HepG2 (cell line): Measurements from ENCODE around the gene FOSL2. TPM values are rescaled to one million over a fixed set of nuclear protein-coding genes. Genes with fewer than 3 reads are reported as not detected.

Experiments
- NCOR1 ChIP-seq: fragments of 200-600 bp; sonication (generic); IDR thresholded peaks from 2 replicates; pipeline ENCODE4 v1.7.0; 2017; ENCODE audit warnings: antibody characterized with exemption, low read length, borderline replicate concordance
- polyA plus RNA-seq, 8 experiments: library from polyadenylated mRNA; depleted of rRNA in 3 of 8; stranded (reverse) in 7 of 8; unstranded in 1 of 8; fragments of >200 nt; fragmentation: Illumina TruSeq in 4 of 8; extraction: Trizol in 4 of 8; gene quantifications; 2 replicates each; pipeline versions ENCODE4 v1.2.1 to v1.2.3, GENCODE V29; 2011 to 2016; ENCODE audit warnings: low read depth in 4 of 8, missing spikeins in 1 of 8, mixed read lengths in 1 of 8; ENCODE audit not compliant: insufficient read depth in 1 of 8
- total RNA-seq, 5 experiments: library from RNA; depleted of rRNA; stranded (reverse); fragments of >200 nt; fragmentation: Illumina TruSeq; extraction: Trizol; gene quantifications; 2 replicates each; pipeline ENCODE4 v1.2.3, GENCODE V29; 2016; ENCODE audit warnings: low read depth in 1 of 5
- TF ChIP-seq, protein P1 (sequence below): sonication (generic); formaldehyde crosslinking; IDR thresholded peaks from 2 replicates; pipeline ENCODE4 v1.5.0; 2020; ENCODE audit warnings: mild to moderate bottlenecking, missing genetic modification reagents, borderline replicate concordance
- TF ChIP-seq, protein P2 (sequence below): IDR thresholded peaks from 2 replicates; pipeline ENCODE4 v1.6.1; 2016; ENCODE audit warnings: low read depth, missing genetic modification reagents, missing compliant biosample characterization
- TF ChIP-seq, protein P3 (sequence below): sonication (generic); formaldehyde crosslinking; IDR thresholded peaks from 2 replicates; pipeline ENCODE4 v1.4.0; 2020; ENCODE audit warnings: missing genetic modification reagents
- TF ChIP-seq, protein P4 (sequence below): sonication (generic); formaldehyde crosslinking; IDR thresholded peaks from 2 replicates; pipeline ENCODE4 v1.5.0; 2020; ENCODE audit warnings: missing genetic modification reagents, mild to moderate bottlenecking, borderline replicate concordance

The FOSL2 gene
- total and polyA plus RNA-seq, 2 of the 13 experiments (the other 11 are each of a cell fraction or from before 2014, with no cell fraction given) = 3.4 to 18.1 TPM

DNA sequence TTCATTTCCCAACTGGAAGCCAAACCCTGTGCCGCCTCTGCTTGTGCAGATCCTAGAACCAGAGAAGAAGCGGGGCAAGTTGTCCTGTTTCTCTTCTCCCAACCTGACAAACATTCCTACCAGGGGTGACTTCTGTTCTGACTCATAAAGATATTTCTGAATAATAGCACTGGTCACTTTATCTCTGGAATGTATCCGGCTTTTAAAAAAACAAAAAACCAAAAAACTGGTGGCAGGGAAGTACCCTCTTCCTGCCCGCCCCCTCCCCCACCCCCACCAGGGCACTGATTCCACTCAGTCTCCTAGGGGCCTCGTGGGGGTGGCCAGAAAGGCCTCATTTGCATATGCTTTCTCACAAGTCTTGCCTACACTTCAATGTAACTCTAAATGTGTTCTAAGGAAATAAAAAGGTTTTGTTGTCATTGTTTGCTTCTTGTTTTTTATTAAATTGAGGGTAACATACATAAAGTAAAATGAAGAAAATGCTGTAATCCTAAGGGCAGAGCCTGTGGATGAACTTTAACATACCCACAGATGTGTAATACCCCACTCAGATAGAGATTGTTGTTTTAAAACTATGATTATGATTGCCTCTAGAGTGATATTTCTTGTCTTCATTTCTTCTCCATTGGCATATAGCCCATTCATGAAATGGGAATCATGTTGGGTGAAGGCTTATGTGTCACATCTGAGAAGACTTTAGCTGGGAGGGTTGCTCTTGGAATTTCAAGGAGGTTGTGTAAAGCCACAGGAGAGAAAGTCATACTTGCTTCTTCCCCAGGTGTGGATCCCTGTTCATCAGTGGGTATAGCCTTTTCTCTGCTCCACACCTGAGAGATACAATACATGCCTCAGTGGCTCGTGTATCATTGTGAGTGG, 5.3 kb upstream of the FOSL2 start (continued):
- TF ChIP-seq, protein P1, sequence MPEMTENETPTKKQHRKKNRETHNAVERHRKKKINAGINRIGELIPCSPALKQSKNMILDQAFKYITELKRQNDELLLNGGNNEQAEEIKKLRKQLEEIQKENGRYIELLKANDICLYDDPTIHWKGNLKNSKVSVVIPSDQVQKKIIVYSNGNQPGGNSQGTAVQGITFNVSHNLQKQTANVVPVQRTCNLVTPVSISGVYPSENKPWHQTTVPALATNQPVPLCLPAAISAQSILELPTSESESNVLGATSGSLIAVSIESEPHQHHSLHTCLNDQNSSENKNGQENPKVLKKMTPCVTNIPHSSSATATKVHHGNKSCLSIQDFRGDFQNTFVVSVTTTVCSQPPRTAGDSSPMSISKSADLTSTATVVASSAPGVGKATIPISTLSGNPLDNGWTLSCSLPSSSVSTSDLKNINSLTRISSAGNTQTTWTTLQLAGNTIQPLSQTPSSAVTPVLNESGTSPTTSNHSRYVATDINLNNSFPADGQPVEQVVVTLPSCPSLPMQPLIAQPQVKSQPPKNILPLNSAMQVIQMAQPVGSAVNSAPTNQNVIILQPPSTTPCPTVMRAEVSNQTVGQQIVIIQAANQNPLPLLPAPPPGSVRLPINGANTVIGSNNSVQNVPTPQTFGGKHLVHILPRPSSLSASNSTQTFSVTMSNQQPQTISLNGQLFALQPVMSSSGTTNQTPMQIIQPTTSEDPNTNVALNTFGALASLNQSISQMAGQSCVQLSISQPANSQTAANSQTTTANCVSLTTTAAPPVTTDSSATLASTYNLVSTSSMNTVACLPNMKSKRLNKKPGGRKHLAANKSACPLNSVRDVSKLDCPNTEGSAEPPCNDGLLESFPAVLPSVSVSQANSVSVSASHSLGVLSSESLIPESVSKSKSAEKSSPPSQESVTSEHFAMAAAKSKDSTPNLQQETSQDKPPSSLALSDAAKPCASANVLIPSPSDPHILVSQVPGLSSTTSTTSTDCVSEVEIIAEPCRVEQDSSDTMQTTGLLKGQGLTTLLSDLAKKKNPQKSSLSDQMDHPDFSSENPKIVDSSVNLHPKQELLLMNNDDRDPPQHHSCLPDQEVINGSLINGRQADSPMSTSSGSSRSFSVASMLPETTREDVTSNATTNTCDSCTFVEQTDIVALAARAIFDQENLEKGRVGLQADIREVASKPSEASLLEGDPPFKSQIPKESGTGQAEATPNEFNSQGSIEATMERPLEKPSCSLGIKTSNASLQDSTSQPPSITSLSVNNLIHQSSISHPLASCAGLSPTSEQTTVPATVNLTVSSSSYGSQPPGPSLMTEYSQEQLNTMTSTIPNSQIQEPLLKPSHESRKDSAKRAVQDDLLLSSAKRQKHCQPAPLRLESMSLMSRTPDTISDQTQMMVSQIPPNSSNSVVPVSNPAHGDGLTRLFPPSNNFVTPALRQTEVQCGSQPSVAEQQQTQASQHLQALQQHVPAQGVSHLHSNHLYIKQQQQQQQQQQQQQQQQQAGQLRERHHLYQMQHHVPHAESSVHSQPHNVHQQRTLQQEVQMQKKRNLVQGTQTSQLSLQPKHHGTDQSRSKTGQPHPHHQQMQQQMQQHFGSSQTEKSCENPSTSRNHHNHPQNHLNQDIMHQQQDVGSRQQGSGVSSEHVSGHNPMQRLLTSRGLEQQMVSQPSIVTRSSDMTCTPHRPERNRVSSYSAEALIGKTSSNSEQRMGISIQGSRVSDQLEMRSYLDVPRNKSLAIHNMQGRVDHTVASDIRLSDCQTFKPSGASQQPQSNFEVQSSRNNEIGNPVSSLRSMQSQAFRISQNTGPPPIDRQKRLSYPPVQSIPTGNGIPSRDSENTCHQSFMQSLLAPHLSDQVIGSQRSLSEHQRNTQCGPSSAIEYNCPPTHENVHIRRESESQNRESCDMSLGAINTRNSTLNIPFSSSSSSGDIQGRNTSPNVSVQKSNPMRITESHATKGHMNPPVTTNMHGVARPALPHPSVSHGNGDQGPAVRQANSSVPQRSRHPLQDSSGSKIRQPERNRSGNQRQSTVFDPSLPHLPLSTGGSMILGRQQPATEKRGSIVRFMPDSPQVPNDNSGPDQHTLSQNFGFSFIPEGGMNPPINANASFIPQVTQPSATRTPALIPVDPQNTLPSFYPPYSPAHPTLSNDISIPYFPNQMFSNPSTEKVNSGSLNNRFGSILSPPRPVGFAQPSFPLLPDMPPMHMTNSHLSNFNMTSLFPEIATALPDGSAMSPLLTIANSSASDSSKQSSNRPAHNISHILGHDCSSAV = no peak
- TF ChIP-seq NCOR1 = no peak
- TF ChIP-seq, protein P2, sequence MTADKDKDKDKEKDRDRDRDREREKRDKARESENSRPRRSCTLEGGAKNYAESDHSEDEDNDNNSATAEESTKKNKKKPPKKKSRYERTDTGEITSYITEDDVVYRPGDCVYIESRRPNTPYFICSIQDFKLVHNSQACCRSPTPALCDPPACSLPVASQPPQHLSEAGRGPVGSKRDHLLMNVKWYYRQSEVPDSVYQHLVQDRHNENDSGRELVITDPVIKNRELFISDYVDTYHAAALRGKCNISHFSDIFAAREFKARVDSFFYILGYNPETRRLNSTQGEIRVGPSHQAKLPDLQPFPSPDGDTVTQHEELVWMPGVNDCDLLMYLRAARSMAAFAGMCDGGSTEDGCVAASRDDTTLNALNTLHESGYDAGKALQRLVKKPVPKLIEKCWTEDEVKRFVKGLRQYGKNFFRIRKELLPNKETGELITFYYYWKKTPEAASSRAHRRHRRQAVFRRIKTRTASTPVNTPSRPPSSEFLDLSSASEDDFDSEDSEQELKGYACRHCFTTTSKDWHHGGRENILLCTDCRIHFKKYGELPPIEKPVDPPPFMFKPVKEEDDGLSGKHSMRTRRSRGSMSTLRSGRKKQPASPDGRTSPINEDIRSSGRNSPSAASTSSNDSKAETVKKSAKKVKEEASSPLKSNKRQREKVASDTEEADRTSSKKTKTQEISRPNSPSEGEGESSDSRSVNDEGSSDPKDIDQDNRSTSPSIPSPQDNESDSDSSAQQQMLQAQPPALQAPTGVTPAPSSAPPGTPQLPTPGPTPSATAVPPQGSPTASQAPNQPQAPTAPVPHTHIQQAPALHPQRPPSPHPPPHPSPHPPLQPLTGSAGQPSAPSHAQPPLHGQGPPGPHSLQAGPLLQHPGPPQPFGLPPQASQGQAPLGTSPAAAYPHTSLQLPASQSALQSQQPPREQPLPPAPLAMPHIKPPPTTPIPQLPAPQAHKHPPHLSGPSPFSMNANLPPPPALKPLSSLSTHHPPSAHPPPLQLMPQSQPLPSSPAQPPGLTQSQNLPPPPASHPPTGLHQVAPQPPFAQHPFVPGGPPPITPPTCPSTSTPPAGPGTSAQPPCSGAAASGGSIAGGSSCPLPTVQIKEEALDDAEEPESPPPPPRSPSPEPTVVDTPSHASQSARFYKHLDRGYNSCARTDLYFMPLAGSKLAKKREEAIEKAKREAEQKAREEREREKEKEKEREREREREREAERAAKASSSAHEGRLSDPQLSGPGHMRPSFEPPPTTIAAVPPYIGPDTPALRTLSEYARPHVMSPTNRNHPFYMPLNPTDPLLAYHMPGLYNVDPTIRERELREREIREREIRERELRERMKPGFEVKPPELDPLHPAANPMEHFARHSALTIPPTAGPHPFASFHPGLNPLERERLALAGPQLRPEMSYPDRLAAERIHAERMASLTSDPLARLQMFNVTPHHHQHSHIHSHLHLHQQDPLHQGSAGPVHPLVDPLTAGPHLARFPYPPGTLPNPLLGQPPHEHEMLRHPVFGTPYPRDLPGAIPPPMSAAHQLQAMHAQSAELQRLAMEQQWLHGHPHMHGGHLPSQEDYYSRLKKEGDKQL (CRISPR knock-in tag) = no peak
- TF ChIP-seq, protein P3, sequence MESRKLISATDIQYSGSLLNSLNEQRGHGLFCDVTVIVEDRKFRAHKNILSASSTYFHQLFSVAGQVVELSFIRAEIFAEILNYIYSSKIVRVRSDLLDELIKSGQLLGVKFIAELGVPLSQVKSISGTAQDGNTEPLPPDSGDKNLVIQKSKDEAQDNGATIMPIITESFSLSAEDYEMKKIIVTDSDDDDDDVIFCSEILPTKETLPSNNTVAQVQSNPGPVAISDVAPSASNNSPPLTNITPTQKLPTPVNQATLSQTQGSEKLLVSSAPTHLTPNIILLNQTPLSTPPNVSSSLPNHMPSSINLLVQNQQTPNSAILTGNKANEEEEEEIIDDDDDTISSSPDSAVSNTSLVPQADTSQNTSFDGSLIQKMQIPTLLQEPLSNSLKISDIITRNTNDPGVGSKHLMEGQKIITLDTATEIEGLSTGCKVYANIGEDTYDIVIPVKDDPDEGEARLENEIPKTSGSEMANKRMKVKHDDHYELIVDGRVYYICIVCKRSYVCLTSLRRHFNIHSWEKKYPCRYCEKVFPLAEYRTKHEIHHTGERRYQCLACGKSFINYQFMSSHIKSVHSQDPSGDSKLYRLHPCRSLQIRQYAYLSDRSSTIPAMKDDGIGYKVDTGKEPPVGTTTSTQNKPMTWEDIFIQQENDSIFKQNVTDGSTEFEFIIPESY (CRISPR knock-in tag) = no peak
- TF ChIP-seq, protein P4, sequence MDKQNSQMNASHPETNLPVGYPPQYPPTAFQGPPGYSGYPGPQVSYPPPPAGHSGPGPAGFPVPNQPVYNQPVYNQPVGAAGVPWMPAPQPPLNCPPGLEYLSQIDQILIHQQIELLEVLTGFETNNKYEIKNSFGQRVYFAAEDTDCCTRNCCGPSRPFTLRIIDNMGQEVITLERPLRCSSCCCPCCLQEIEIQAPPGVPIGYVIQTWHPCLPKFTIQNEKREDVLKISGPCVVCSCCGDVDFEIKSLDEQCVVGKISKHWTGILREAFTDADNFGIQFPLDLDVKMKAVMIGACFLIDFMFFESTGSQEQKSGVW (CRISPR knock-in tag) = no peak
